ENCODE results near the gene CAMTA1.

DNA sequence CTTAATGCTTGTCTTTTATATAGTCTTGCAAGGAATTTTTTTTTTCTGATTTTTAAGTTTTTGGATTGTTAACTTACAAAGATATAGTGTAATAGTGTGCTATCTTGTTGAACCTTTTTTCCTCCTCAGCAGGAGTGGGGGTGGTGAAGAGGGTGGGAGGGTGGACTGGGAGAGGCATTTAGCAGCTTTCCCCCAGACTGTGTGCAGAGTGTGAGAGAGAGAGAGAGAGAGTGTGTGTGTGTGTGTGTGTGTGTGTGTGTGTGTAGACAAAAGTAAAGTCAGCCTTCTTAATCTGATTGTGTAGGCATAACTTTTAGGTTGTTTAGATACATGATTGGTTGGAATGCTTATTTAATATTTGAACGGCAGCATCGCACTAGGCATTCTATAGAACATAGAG is 4.9 kb downstream of the CAMTA1 start:
- no peak for TF ChIP-seq POLR2A (IDR thresholded peaks at IDR 0.05)
- TF ChIP-seq, protein P1, sequence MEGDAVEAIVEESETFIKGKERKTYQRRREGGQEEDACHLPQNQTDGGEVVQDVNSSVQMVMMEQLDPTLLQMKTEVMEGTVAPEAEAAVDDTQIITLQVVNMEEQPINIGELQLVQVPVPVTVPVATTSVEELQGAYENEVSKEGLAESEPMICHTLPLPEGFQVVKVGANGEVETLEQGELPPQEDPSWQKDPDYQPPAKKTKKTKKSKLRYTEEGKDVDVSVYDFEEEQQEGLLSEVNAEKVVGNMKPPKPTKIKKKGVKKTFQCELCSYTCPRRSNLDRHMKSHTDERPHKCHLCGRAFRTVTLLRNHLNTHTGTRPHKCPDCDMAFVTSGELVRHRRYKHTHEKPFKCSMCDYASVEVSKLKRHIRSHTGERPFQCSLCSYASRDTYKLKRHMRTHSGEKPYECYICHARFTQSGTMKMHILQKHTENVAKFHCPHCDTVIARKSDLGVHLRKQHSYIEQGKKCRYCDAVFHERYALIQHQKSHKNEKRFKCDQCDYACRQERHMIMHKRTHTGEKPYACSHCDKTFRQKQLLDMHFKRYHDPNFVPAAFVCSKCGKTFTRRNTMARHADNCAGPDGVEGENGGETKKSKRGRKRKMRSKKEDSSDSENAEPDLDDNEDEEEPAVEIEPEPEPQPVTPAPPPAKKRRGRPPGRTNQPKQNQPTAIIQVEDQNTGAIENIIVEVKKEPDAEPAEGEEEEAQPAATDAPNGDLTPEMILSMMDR (IDR thresholded peaks at IDR 0.05) = no peak
